Activated CD8-positive, alpha-beta T cell treated with anti-CD3 and anti-CD28 coated beads, Interleukin-2, amount 10 ng/mL, durations not matched to agents 7 days and 5 days (primary cell): ENCODE data around the gene ZNF223. TPM values are rescaled to one million over a fixed set of nuclear protein-coding genes. Genes with fewer than 3 reads are reported as not detected.

Experiments
- total RNA-seq, 2 experiments: library from RNA; stranded (reverse); gene quantifications; one replicate each; pipeline ENCODE4 v1.2.3, GENCODE V29; 2021

ZNF223 gene
- total RNA-seq, 2 experiments from 2014 or later = not detected

Other genes starting within 250 kb of the ZNF223 start
- 1 to 10 TPM in 1 of 2 experiments, under 1 TPM in 1; 0.70 to 1.1 TPM for gene LYPD5, start 249.6 kb upstream of the ZNF223 start, total RNA-seq
- gene ZNF283, start 224.7 kb upstream of the ZNF223 start, total RNA-seq = 1 to 10 TPM; 4.9 to 6.9 TPM
- 1 to 10 TPM; 1.6 to 2.6 TPM for gene ZNF404, start 168.1 kb upstream of the ZNF223 start, total RNA-seq
- 10 to 100 TPM; 14.0 to 16.5 TPM for gene ZNF45, start 116.8 kb upstream of the ZNF223 start, total RNA-seq
- 1 to 10 TPM; 1.9 TPM for gene ZNF221, start 100.8 kb upstream of the ZNF223 start, total RNA-seq
- gene ZNF155, start 67.8 kb upstream of the ZNF223 start, total RNA-seq = 1 to 10 TPM; 2.2 to 3.0 TPM
- 1 to 10 TPM; 4.4 to 5.0 TPM for gene ZNF230, start 49.1 kb upstream of the ZNF223 start, total RNA-seq
- gene ZNF222, start 26.7 kb upstream of the ZNF223 start, total RNA-seq = 1 to 10 TPM; 2.6 to 3.0 TPM
- 1 to 10 TPM; 2.2 to 2.5 TPM for gene ZNF284, start 20.1 kb downstream of the ZNF223 start, total RNA-seq
- 10 to 100 TPM; 26.3 to 27.7 TPM for gene ZNF224, start 42.3 kb downstream of the ZNF223 start, total RNA-seq
- gene ZNF225, start 61.4 kb downstream of the ZNF223 start, total RNA-seq = 1 to 10 TPM; 4.1 to 4.5 TPM
- gene ZNF234, start 89.5 kb downstream of the ZNF223 start, total RNA-seq = 10 to 100 TPM in 1 of 2 experiments, 1 to 10 TPM in 1; 9.6 to 10.1 TPM
- gene ZNF226, start 113.1 kb downstream of the ZNF223 start, total RNA-seq = 10 to 100 TPM; 12.9 to 14.7 TPM
- 10 to 100 TPM; 22.8 to 27.7 TPM for gene ZNF227, start 160.5 kb downstream of the ZNF223 start, total RNA-seq
- 1 to 10 TPM in 1 of 2 experiments, under 1 TPM in 1; 0.73 to 1.0 TPM for gene ZNF233, start 207.8 kb downstream of the ZNF223 start, total RNA-seq